ENCODE data around the gene RMDN3.

The RMDN3 gene

DNA sequence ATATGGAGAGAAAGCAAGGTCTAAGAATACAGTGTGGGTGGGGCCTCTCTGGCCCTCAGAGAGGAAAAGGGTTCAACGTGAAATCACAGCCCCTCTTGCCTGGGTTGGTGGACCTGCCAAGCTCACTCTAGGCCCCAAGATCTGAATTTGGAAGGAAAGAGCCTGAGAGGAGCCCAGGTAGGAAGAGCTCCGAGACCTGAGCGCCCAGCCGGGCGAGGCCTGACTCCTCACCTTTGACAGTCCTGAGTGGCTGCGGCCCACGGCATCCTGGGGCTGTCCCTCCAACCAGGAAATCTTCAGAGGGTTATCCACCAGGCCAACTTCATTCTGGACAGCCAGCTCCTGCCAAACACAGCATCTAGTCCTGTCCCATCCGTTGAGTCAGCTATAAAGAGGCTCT lies 18.4 kb upstream of the RMDN3 start:
- no peak for DNase-seq (ENCODE audit: low spot score)

DNA sequence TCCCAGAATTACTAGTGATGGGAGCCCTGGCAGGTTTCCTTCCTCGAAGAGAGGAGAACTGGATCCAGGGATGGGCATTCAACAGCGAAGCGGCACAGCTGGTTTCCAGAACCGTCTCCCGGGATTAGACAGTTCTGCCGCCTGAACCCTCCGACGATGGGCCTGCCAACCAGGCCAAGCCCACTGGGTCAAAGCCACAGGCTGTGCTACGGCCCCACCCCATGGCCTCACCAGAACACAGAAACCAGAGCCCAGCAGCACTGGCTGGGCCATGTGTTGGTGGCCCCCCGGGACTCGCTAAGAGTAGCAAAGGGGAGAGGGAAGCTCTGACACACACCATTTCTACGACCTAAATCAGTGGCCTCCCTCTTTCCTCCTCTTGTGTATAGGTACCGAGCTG lies 17.0 kb upstream of the RMDN3 start:
- no peak for DNase-seq (ENCODE audit: low spot score)

DNA sequence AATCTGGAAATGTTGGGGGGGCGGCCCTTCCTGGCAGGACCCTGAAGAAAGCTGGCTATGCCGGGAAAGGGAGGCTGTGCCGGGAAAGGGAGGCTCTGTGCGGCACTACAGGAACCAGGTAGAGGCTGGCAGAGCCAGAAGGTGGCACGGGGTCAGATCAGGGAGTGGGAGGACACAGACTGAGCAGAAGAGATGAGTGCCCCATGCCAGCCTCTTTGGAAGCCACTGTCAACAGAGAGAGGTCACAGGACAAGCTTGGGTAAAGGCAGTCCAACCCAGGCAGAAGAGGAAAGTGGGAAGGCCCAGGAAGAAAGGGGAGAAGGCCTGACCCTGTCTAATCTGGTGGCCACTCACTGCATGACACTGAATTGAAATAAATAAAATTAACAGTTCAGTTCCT lies 16.2 kb upstream of the RMDN3 start:
- DNase-seq (ENCODE audit: low spot score): no peak

DNA sequence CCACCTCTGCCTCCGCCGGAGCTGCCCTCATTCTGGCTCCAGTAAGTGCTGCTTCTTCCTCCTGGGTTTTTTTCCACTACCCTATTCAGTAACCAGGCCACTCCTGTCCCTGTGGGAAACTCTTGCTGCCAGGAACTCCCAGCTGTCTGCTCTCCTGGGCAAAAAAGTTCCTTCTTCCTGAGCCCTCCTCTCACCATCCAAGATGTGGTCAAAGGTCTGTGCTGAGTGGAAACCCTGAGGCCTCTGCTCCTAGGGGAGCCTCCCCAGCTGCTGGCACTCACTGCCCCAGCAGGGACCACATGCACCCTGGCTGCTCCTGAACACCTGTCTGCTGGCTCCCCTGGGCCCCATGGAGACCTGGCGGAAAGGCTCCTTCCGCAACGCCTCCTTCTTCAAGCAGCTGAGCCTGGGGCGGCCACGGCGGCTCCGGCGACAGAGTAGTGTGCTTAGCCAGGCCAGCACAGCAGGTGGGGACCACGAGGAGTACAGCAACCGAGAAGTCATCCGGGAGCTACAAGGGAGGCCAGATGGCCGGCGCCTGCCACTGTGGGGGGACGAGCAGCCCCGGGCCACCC lies 15.2 kb upstream of the RMDN3 start:
- DNase-seq (ENCODE audit: low spot score): no peak

DNA sequence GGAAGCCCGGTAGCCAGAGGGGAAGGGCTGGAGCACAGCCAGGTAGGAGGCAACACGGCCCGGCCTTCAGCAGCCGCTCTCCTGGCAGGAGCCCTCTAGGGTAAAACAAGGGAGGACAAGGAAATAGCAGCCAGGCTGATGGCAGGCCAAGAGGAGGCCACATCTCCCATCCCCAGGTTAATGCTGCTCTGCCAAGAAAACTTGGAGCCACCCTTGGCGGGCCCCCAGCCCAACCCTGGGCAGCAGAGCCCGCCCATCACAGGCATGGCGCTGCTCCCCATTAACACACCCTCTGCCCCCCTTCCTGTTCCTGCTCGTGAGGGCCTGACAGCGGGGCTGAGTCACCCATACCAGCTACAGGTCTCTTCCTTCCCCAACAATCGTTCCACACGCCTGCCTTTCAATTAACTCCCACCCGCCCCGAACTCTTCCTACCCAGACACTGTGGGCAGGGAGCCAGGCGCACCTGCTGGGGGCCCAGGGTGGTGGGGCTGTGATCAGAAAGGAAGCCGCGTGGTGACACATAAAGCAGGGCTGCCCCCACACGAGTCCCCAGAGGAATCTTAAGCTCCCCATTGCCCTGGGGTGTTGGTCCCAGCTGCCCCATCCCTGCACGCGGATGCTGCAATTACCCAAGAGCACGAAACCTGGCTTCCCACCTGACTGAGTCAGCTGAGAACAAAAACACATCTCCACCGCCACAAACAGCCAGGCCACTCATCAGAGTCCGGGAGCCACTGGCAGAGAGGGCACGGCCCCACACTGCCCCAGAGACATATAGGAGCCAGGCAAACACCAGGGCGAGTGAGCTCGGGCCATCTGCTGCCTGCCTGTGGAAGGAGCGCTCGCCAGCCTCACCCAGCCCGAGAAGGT lies 14.5 kb upstream of the RMDN3 start, which contains the start of gene C15orf62:
TSS of gene C15orf62 (plus strand) at position 707 of the 873 bp plus-strand sequence. CDS start 516 bp downstream, outside the sequence.
- peak; percentile 55 for DNase-seq (ENCODE audit: low spot score)

DNA sequence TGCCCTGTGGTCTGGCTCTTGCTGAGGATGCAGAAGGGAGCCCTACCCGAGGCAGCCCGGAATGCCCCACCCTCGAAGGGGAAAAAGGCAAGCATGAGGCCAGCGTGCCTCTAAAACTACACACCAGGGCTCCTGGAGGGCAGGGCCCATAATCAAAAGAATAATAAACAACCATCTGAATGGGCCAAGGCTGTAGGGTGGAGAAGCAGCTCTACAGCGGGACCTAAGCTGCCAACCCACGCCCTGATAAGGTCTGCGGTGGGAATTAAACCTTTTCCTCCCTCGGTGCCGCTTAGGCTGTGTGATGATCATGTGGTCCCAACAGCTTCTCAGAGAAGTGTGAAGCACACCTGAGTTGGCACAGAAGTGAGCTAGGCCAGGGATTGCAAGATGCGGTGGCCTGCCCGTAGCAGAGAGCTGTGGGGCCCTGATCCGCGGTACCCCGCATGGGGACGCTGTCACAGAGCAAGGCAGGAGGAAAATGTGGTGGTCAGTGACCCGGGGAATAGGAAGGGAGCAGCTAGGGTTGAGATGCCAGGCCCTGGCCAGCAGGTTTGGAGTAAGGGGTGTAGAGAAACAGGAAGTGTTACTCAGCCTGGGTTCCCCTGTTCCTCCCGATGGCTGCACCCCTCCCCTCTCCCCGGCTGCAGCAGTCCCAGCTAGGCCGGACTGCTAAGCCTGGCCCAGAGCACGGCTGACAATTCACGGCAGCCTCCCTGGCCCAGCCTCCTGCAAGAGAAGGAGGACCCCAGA lies 13.6 kb upstream of the RMDN3 start:
- no peak for DNase-seq (ENCODE audit: low spot score)

DNA sequence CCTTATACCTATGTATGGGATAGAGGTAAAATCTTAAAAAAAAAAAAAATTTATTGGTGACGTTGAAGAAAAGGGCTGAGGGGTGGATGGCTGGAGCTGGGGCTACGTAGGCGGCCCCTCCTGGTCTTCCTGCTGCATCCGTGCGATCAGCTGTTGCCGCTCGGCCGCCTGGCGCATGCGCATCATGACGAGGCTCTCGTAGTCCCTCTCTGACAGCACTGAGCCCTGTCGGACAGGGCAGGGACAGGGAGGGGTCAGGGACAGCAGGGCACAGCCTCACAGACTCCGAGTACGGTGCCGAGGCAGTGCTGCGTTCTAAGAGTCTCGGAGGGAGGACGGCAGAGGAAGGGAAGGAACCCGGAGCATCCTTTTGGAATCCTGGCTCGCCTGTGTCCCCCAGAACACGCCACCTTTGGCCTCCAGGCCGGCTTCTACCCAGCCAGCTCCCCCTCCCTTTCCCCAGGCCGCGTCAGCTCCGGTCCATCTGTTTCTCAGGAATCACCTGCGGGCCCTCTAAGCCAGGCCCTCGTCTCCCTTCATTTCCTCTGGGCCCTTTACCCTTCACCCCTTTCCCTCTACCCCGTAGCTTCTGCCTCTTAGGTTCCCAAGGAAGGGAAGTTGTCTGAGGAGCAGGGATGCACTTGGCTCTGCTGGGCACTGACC lies 12.9 kb upstream of the RMDN3 start:
- no peak for DNase-seq (ENCODE audit: low spot score)

DNA sequence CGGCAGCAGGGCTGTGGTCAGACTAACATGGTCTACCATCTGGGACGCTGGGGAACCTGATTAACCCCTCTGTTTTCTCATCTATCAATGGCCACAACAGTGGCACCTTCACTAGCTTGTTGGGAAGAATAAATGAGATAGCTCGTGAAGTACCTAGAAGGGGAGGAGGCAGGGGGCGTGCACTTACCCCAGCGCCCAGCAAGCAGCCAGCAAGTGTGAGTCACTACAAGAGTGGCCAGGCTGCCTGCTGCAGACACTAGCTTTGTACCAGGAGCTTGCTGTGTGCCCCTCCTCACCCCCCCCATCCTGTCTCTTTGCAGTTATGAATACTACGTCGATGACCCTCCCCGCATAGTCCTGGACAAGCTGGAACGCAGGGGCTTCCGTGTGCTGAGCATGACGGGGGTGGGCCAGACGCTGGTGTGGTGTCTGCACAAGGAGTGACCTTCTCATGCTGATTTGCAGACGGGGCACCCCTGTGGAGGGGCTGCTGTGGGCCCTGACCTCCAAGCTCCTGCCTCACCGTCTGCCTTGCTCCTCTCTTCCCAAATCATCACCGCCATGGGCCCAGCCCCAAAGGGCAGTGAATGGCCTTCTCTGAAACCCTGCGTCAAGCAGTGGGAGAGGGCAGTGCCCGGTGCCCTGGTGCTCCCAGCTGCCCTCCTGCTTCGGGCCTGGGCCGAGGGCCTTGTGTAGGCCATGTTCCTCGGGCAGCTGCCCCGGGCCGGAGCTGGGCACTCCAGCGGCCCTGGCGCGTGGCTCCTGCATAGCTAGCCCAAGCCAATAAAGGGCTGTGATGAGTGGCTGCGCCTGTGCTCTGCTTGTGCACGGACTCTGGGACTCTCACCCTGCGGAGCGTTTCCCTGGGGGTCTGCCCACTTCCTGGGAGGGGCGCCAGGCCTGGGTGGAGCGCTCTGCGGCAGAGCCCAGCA lies 12.1 kb upstream of the RMDN3 start:
- DNase-seq (ENCODE audit: low spot score): no peak

DNA sequence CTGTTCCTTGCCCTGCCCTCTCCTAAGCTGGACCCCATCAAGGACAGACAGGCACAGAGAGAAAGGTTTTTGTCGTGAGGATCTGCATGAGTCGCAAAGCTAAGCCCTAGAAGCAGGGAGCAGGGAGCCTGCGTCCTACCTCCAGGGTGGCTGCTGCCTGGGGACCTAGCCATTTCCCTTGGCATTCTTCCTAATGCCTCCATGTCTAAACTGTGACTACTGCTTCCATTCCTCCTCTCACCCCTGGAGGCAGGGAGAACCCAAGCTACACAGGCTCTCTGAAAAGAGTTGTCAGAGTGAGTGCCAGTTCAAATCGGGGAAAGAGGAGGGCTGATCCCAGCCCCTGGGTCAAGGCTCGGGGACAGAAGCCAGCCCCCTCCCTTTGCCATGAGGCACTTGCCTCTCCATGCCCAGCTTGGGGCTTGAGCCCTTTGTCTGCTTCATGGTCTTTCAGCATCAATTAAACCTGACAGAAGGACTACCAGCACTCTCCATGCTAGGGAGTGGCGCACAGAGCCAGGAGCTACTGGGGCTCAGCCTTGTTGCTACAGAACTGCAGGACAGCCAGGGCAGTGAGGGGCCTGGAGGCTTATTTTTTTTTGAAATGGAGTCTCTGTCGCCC lies 11.3 kb upstream of the RMDN3 start:
- DNase-seq (ENCODE audit: low spot score): no peak

DNA sequence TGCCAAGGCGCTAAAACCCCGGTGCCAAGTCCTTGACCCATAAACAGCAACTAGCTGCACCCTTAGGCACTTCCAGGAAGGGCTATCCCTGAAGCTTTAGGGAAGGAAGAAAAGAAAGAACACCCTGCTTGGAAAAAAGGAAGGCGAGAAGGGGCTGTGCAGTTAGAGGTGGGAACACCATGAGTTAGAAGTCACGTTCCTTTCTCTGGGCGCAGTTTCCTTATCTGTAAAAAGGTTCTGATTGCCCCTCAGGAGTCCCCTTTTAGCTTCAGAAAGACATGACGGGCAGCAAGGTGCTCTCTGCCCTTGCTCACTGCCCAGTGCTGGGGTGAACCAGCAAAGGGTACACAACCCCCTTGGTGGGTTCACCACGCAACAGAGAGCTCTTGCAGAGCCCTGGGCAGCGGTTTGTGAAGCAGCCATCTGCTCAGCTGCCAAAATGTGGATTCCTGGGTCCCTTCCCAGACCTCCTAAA lies 9.6 kb upstream of the RMDN3 start:
- DNase-seq (ENCODE audit: low spot score): no peak

DNA sequence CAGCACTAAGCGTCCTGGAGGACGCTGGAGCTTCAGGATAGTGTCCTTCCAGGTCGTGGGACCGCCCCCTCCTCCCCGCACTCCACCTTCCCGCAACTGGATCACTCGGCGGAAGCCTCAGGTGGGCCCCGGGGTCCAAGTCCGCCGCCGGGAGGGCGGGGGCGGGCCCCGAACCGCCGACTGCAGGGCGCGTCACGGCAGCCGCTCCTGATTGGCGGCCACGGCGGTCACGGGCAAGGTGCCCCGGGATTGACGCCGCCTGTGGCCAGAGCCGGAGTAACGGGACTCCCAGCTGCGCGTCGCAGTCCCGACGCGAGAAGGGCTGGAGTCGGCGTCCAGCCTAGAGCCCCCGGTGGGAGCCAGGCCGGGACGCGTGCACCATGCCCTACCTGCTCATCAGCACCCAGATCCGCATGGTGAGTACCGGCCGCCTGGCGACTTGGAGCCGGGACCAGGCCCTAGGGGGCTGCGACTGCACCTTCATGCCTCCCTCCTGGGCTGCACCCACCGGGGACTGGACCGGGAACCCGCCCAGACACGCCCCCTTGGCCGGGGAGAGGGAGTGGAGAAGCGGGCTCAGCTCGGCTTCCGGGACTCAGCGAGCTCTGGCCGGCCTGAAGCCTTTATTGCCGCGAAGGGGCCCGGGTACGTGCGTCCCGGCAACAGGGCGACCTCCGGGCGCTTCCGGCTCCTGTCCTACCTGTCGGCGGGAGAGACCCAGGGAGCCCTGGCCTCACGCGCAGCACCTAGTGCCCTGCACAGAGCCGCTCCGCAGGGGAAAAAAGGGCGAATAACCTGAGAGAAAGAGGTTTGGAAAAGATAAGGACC lies 9.0 kb upstream of the RMDN3 start, which contains the start of gene GCHFR:
TSS of gene GCHFR (plus strand) at position 268 of the 828 bp plus-strand sequence. CDS start at position 381, 113 bp downstream.
- peak; percentile 57 for DNase-seq (ENCODE audit: low spot score)

DNA sequence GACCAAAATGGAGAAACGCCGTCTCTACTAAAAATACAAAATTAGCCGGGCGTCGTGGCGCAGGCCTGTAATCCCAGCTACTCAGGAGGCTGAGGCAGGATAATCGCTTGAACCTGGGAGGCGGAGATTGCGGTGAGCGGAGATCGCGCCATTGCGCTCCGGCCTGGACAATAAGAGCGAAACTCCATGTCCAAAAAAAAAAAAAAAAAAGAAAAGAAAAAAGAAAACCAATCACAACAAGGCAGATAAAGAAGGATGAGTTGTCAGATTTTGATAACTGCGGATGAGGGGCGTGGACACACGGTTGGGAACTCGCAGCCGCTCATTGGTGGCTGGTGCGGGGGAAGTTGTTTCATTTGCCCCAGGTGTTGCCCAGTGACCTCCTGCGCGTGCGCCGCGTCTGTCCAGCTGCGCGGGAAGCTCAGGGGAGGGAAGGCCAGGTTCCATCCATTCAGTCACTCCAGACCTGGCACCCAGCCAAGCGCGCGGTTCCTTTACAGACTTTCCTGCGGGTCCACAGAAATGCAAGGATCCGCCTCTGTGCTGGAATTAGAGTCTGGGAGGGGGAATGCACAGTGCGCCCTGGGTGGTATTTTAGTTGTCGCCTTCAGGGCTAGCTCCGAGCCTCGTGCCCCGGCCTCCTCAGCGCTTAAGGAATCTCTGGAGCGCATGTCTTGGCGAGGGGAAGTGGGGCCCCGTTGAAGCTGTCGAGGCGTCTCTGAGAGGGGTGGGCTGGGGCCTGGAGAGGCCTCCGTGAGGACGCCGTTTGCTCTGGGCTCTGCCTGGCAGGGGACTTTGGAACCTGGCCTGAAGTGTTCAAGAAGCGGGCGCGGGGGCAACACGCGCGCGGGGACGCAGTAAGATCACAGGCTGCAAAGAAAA lies 8.1 kb upstream of the RMDN3 start:
- DNase-seq (ENCODE audit: low spot score): peak; percentile 13

DNA sequence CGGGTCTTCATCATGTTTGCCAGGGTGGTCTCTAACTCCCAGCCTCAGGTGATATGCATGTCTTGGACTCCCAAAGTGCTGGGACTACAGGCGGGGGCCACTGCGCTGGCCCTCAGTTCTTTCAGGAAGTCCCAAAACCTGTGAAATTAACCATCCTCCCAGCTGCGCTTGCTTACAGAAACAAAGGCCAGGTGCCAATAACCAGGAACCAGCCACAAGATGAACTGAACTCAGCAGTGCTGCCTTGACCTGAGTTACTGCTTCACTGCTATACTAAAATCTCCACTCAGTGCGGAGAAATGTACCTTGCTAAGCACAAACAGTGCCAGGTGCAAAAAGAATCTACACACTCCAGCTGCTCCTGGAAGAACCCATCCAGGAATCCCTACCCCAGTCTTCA lies 4.9 kb upstream of the RMDN3 start:
- no peak for DNase-seq (ENCODE audit: low spot score)

DNA sequence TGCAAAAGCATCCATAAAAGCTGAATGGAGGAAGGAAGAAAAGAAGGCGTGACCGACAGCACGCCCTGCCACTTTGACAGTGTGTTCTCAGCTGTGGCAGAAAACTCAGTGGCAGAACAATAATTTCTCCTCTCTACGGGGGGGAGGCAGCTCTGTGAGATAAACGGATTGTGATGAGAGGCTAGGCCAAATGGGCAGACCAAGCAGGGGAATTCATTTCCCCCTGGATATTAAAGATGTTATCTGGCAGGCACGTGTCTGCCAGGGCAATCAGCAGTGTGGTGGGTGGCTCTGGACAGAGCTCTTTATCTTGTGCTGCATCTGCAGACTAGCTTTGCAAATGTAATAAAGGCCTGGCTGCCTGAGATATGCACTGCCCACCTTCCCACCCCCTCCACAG lies 1.9 kb upstream of the RMDN3 start:
- DNase-seq (ENCODE audit: low spot score): no peak

DNA sequence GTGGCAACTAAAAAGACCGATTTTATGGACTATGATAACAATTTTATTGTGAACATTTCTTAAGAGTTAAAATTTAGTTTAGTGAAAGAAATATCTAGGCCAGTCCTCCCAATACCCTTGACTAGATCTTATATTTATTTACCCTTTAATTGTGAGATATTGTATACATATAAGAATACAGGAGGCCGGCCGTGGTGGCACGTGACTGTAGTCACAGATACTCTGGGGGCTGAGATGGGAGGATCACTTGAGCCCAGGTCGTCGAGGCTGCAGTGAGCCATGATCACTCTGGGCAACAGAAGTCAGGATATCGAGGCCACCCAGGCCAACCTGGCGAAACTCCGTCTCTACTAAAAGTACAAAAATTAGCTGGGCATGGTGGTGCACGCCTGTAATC lies 756 bp upstream of the RMDN3 start:
- no peak for DNase-seq (ENCODE audit: low spot score)

DNA sequence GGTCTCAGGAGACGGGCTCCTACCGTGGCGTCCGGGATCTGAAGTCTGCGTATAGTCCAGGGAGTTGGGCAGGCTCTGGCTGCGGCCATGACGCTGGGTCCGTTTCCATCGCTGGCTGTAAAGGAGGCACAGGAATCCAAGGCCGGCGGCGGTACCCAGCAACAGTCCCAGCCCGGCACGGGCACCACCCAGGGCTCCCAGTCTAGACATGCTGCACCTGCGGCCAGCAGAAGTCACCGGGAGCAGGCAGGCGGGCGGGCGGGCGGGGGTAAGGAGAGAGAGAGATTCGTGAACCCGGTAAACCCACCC lies 526 bp downstream of the RMDN3 start:
- DNase-seq (ENCODE audit: low spot score): peak; percentile 2

DNA sequence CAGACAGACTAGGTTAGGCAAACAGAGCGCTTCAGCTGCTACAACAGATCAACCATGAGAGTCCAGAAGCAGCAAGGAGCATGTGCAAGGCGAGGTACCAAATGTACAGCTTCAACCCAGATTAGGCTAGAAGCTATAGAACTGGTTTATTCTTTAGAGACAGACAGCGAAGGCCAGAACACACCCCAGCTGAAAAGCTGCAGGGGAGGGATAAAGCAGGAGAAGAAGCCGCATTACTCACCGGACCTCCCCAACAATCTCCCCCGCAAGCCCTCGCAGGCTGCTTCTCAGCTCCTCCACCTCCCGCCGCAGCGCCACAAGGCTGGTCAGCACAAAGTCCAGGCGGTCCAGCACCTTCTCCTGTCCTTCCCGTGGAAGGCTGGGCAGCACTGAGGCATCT lies 3.3 kb downstream of the RMDN3 start:
- no peak for DNase-seq (ENCODE audit: low spot score)

DNA sequence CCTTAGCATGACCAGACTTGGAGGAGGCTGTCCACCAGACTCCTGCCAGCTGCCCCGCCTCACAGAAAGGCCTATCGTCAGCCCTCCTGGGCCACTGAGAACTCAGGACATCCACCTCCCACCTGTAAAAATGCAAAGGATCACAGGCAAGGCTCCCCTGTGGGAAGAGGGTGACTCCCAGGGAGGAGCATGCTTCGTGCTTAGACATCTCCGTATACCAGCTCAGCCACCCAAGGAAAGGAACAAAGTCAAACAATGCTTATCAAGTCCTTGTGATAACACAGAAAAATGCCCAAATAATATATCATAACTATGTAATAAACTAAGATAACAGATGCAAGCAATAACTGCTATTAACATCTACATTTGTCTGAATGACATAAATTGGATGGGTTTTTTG lies 4.2 kb downstream of the RMDN3 start:
- DNase-seq (ENCODE audit: low spot score): no peak

DNA sequence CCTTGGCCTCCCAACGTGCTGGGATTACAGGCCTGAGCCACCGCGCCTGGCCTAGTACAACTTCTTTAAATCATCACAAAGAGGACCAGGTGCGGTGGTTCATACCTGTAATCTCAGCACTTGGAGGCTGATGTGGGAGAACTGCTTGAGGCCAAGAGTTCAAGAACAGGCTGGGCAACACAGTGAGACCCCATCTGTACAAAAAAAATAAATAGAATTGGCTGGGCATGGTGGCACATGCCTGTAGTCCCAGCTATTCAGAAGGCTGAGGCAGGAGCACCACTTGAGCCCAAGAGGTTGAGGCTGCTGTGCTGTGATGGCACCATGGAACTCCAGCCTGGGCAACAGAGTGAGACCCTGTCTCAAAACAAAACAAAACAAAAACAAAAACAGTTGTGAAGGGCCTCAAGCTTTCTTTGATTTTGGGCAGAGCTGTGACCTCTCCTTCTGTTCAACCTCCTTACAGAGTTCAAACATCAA lies 5.9 kb downstream of the RMDN3 start:
- no peak for DNase-seq (ENCODE audit: low spot score)
